Naive B cell (primary cell): ENCODE results near the gene ANKRD65. TPM values are rescaled to one million over a fixed set of nuclear protein-coding genes. Genes with fewer than 3 reads are reported as not detected.
"Not testable (repeated sequence)": the region's sequence is repeated elsewhere in the genome, so short reads cannot be mapped to it uniquely, and the experiment has no call there.

Experiments used
- ATAC-seq, 2 donors: fragments of 150-1000 bp; cut with Tn5 transposase; 2 replicates each; pipeline ENCODE4 v1.10.0; 2021; ENCODE audit warnings: low read depth in 2 of 2, mild to moderate bottlenecking in 2 of 2, moderate library complexity in 2 of 2
- DNase-seq: peaks from one replicate; pipeline ENCODE4 v3.0.0; 2022
- H3K27ac Mint-ChIP-seq, 6 donors: one replicate each; pipeline ENCODE4 v1.8.0; 2020 to 2022; ENCODE audit warnings: mild to moderate bottlenecking in 6 of 6, mixed read lengths in 6 of 6, moderate library complexity in 5 of 6, inconsistent platforms in 2 of 6
- H3K27me3 Mint-ChIP-seq, 3 donors: one replicate each; pipeline ENCODE4 v1.8.0; 2021 to 2022; ENCODE audit warnings: mixed read lengths in 3 of 3, mild to moderate bottlenecking in 1 of 3
- H3K36me3 Mint-ChIP-seq, 2 donors: one replicate each; pipeline ENCODE4 v1.8.0; 2020 to 2022; ENCODE audit warnings: mixed read lengths in 2 of 2, inconsistent platforms in 1 of 2, mild to moderate bottlenecking in 1 of 2
- H3K4me1 Mint-ChIP-seq, 3 donors: one replicate each; pipeline ENCODE4 v1.8.0; 2020 to 2022; ENCODE audit warnings: mixed read lengths in 3 of 3, inconsistent platforms in 1 of 3, mild to moderate bottlenecking in 1 of 3, moderate library complexity in 1 of 3
- H3K4me3 Mint-ChIP-seq, 8 donors: one replicate each; pipeline ENCODE4 v1.8.0; 2020 to 2022; ENCODE audit warnings: mild to moderate bottlenecking in 8 of 8, mixed read lengths in 8 of 8, moderate library complexity in 8 of 8, inconsistent platforms in 2 of 8
- H3K9me3 Mint-ChIP-seq, 7 donors: one replicate each; pipeline ENCODE4 v1.8.0; 2020 to 2022; ENCODE audit warnings: mixed read lengths in 7 of 7, mild to moderate bottlenecking in 5 of 7, inconsistent platforms in 2 of 7, moderate library complexity in 1 of 7
- polyA plus RNA-seq, 6 donors: library from polyadenylated mRNA; unstranded; fragments of 300-500 nt; fragmentation: Illumina TruSeq; gene quantifications; one replicate each; pipeline ENCODE4 v1.2.3, GENCODE V29; 2021; ENCODE audit warnings: low read depth in 6 of 6

ANKRD65 gene
- polyA plus RNA-seq, 6 donors from 2014 or later = 0.17 to 1.5 (median 0.28) TPM; not detected in 1

- no peak overlapping the region for H3K4me3 Mint-ChIP-seq
- ATAC-seq = no peak
These were observed 10.1 kb upstream of the ANKRD65 start for GRCh38 chr1:1430992-1431844.

GRCh38 chr1:1430114-1430982 lies 9.3 kb upstream of the ANKRD65 start:
- peaks cover 0 to 4% (median 0%) of the 10 kb centered on the region in 7 donors for H3K9me3 Mint-ChIP-seq
- no peak for DNase-seq

More at GRCh38 chr1:1430992-1431844, 10.1 kb upstream of the ANKRD65 start:
- Mint-ChIP-seq H3K9me3 (peaks cover 0 to 4% (median 0%) of the 10 kb centered on the region in 7 donors), H3K27ac (no peak overlapping the region), H3K36me3 (no peaks in the 10 kb centered on the region), H3K27me3 (peaks cover 8 to 72% (median 35%) of the 10 kb centered on the region in 3 donors), H3K4me1 (peaks cover 9 to 22% (median 11%) of the 10 kb centered on the region in 3 donors)
- no peak for DNase-seq

GRCh38 chr1:1429671-1430073 lies 8.6 kb upstream of the ANKRD65 start:
- DNase-seq = no peak

More at GRCh38 chr1:1430114-1430982, 9.3 kb upstream of the ANKRD65 start:
- Mint-ChIP-seq H3K4me1 (peaks cover 9 to 21% (median 10%) of the 10 kb centered on the region in 3 donors), H3K27me3 (peaks cover 8 to 78% (median 42%) of the 10 kb centered on the region in 3 donors), H3K27ac (no peak overlapping the region), H3K4me3 (no peak overlapping the region), H3K36me3 (no peaks in the 10 kb centered on the region)
- ATAC-seq = no peak

GRCh38 chr1:1428967-1429366 lies 7.9 kb upstream of the ANKRD65 start:
- not testable (repeated sequence) for H3K36me3 Mint-ChIP-seq

More at GRCh38 chr1:1429671-1430073, 8.6 kb upstream of the ANKRD65 start:
- no peak overlapping the region for H3K27ac Mint-ChIP-seq
- H3K4me3 Mint-ChIP-seq = no peak overlapping the region
- H3K4me1 Mint-ChIP-seq = peaks cover 4 to 15% (median 6%) of the 10 kb centered on the region in 3 donors
- H3K36me3 Mint-ChIP-seq = no peaks in the 10 kb centered on the region
- H3K27me3 Mint-ChIP-seq = peaks cover 8 to 78% (median 36%) of the 10 kb centered on the region in 3 donors
- no peak for ATAC-seq
- peaks cover 0 to 4% (median 0%) of the 10 kb centered on the region in 7 donors for H3K9me3 Mint-ChIP-seq

GRCh38 chr1:1428174-1428573 lies 7.1 kb upstream of the ANKRD65 start:
- Mint-ChIP-seq H3K9me3 (peaks cover 0 to 4% (median 0%) of the 10 kb centered on the region in 7 donors), H3K27ac (peak overlapping the region in 1 of 6 donors; percentile 92), H3K36me3 (no peaks in the 10 kb centered on the region), H3K27me3 (peaks cover 13 to 75% (median 36%) of the 10 kb centered on the region in 3 donors), H3K4me1 (peaks cover 4 to 8% (median 6%) of the 10 kb centered on the region in 3 donors), H3K4me3 (peak overlapping the region in 5 of 8 donors; percentile 36 to 66 (median 53))
- ATAC-seq = no peak
- no peak for DNase-seq

More at GRCh38 chr1:1428967-1429366, 7.9 kb upstream of the ANKRD65 start:
- H3K4me3 Mint-ChIP-seq = peak overlapping the region in 1 of 8 donors; percentile 77
- H3K4me1 Mint-ChIP-seq, H3K9me3 Mint-ChIP-seq, DNase-seq, H3K27ac Mint-ChIP-seq, ATAC-seq: not testable (repeated sequence)
- peaks cover 12 to 78% (median 36%) of the 10 kb centered on the region in 3 donors for H3K27me3 Mint-ChIP-seq

GRCh38 chr1:1427820-1428148 lies 6.7 kb upstream of the ANKRD65 start:
- no peaks in the 10 kb centered on the region for H3K36me3 Mint-ChIP-seq
- H3K4me3 Mint-ChIP-seq = no peak overlapping the region
- no peak for ATAC-seq
- H3K27ac Mint-ChIP-seq = no peak overlapping the region
- DNase-seq = no peak
- H3K9me3 Mint-ChIP-seq = peaks cover 0 to 4% (median 0%) of the 10 kb centered on the region in 7 donors
- H3K4me1 Mint-ChIP-seq = peaks cover 4 to 8% (median 6%) of the 10 kb centered on the region in 3 donors
- H3K27me3 Mint-ChIP-seq = peaks cover 17 to 75% (median 40%) of the 10 kb centered on the region in 3 donors

GRCh38 chr1:1427106-1427819 lies 6.2 kb upstream of the ANKRD65 start:
- no peak overlapping the region for H3K4me3 Mint-ChIP-seq
- H3K9me3 Mint-ChIP-seq = peaks cover 0 to 4% (median 0%) of the 10 kb centered on the region in 7 donors
- H3K27ac Mint-ChIP-seq = no peak overlapping the region
- H3K36me3 Mint-ChIP-seq = no peaks in the 10 kb centered on the region
- peak in 1 of 2 donors; percentile 12 for ATAC-seq
- no peak for DNase-seq
- H3K4me1 Mint-ChIP-seq = peaks cover 4 to 8% (median 6%) of the 10 kb centered on the region in 3 donors
- peaks cover 19 to 75% (median 41%) of the 10 kb centered on the region in 3 donors for H3K27me3 Mint-ChIP-seq

GRCh38 chr1:1426496-1427105 lies 5.5 kb upstream of the ANKRD65 start:
- H3K27me3 Mint-ChIP-seq = peaks cover 19 to 73% (median 44%) of the 10 kb centered on the region in 3 donors
- no peaks in the 10 kb centered on the region for H3K36me3 Mint-ChIP-seq
- ATAC-seq (peak; percentile 47 to 61), DNase-seq (no peak)
- H3K4me3 Mint-ChIP-seq = peak overlapping the region in 1 of 8 donors; percentile 9
- H3K27ac Mint-ChIP-seq = peak overlapping the region in 1 of 6 donors; percentile 88
- peaks cover 4 to 8% (median 6%) of the 10 kb centered on the region in 3 donors for H3K4me1 Mint-ChIP-seq
- H3K9me3 Mint-ChIP-seq = peaks cover 0 to 4% (median 0%) of the 10 kb centered on the region in 7 donors

- ATAC-seq (no peak), DNase-seq (no peak)
- Mint-ChIP-seq H3K4me3 (peak overlapping the region in 2 of 8 donors; percentile 9 to 33), H3K9me3 (peaks cover 0 to 4% (median 0%) of the 10 kb centered on the region in 7 donors), H3K4me1 (peaks cover 5 to 10% (median 6%) of the 10 kb centered on the region in 3 donors), H3K36me3 (no peaks in the 10 kb centered on the region), H3K27me3 (peaks cover 19 to 75% (median 47%) of the 10 kb centered on the region in 3 donors), H3K27ac (peak overlapping the region in 1 of 6 donors; percentile 88)
These were observed 4.8 kb upstream of the ANKRD65 start for GRCh38 chr1:1425753-1426495.

GRCh38 chr1:1425426-1425752 lies 4.3 kb upstream of the ANKRD65 start:
- Mint-ChIP-seq H3K27ac (no peak overlapping the region), H3K9me3 (peaks cover 0 to 4% (median 0%) of the 10 kb centered on the region in 7 donors), H3K4me3 (no peak overlapping the region), H3K36me3 (no peaks in the 10 kb centered on the region), H3K4me1 (peaks cover 6 to 15% (median 9%) of the 10 kb centered on the region in 3 donors), H3K27me3 (peaks cover 19 to 77% (median 52%) of the 10 kb centered on the region in 3 donors)
- ATAC-seq = no peak
- DNase-seq = no peak

GRCh38 chr1:1424707-1425106 lies 3.6 kb upstream of the ANKRD65 start:
- Mint-ChIP-seq H3K27ac (no peak overlapping the region), H3K27me3 (peaks cover 19 to 70% (median 48%) of the 10 kb centered on the region in 3 donors), H3K9me3 (peaks cover 0 to 4% (median 0%) of the 10 kb centered on the region in 7 donors), H3K4me3 (peak overlapping the region in 1 of 8 donors; percentile 34), H3K36me3 (no peaks in the 10 kb centered on the region), H3K4me1 (peaks cover 6 to 15% (median 9%) of the 10 kb centered on the region in 3 donors)
- no peak for DNase-seq
- ATAC-seq = no peak

- H3K36me3 Mint-ChIP-seq = no peaks in the 10 kb centered on the region
- no peak for DNase-seq
- no peak overlapping the region for H3K4me3 Mint-ChIP-seq
- H3K27ac Mint-ChIP-seq = no peak overlapping the region
- H3K4me1 Mint-ChIP-seq = peaks cover 5 to 16% (median 9%) of the 10 kb centered on the region in 3 donors
- H3K9me3 Mint-ChIP-seq = no peaks in the 10 kb centered on the region
- no peak for ATAC-seq
- peaks cover 15 to 55% (median 37%) of the 10 kb centered on the region in 3 donors for H3K27me3 Mint-ChIP-seq
These were observed 2.1 kb upstream of the ANKRD65 start for GRCh38 chr1:1423245-1423597.
